HEK293 (cell line): ENCODE results near the gene SCYL1.

Experiments used
- REPIN1 ChIP-seq: fragments of 450-650 bp; formaldehyde crosslinking; IDR thresholded peaks from 2 replicates; pipeline ENCODE4 v1.5.1; 2017; ENCODE audit warnings: missing biosample characterization, missing genetic modification characterization, low read depth
- SALL2 ChIP-seq: fragments of 450-650 bp; formaldehyde crosslinking; IDR thresholded peaks from 2 replicates; pipeline ENCODE4 v1.5.0; 2017; ENCODE audit warnings: missing biosample characterization, mild to moderate bottlenecking, missing genetic modification characterization, borderline replicate concordance
- YY1 ChIP-seq: fragments of 450-650 bp; formaldehyde crosslinking; IDR thresholded peaks from 2 replicates; pipeline ENCODE4 v1.5.1; 2018; ENCODE audit warnings: missing biosample characterization, missing genetic modification characterization
- ZNF114 ChIP-seq: fragments of 450-650 bp; formaldehyde crosslinking; IDR thresholded peaks from 2 replicates; pipeline ENCODE4 v1.5.0; 2017; ENCODE audit warnings: missing biosample characterization, missing genetic modification characterization
- ZNF132 ChIP-seq: fragments of 450-650 bp; formaldehyde crosslinking; IDR thresholded peaks from 2 replicates; pipeline ENCODE4 v1.5.1; 2017; ENCODE audit warnings: missing biosample characterization, missing genetic modification characterization, borderline replicate concordance
- ZNF248 ChIP-seq: fragments of 450-650 bp; formaldehyde crosslinking; IDR thresholded peaks from 2 replicates; pipeline ENCODE4 v1.5.1; 2017; ENCODE audit warnings: missing biosample characterization, missing genetic modification characterization
- ZNF274 ChIP-seq, 2 experiments: fragments of 200-500 bp in 1 of 2; fragments of 450-650 bp in 1 of 2; sonication (Bioruptor generic) in 1 of 2; formaldehyde crosslinking in 1 of 2; IDR thresholded peaks; 2 replicates each; pipeline versions ENCODE4 v1.5.1 to v1.6.1; 2014 to 2016; ENCODE audit warnings: borderline replicate concordance in 1 of 2, inconsistent platforms in 1 of 2, low read length in 1 of 2, missing biosample characterization in 1 of 2, missing genetic modification characterization in 1 of 2
- ZNF530 ChIP-seq: fragments of 450-650 bp; formaldehyde crosslinking; IDR thresholded peaks from 2 replicates; pipeline ENCODE4 v1.5.1; 2016; ENCODE audit warnings: low read depth, missing biosample characterization, missing genetic modification characterization
- ZNF670 ChIP-seq: fragments of 450-650 bp; formaldehyde crosslinking; IDR thresholded peaks from 2 replicates; pipeline ENCODE4 v1.5.1; 2016; ENCODE audit warnings: missing biosample characterization, missing genetic modification characterization, low read depth
- TF ChIP-seq, protein P1 (sequence below): fragments of 450-650 bp; formaldehyde crosslinking; IDR thresholded peaks from 2 replicates; pipeline ENCODE4 v1.5.1; 2016; ENCODE audit warnings: missing biosample characterization, missing genetic modification characterization
- TF ChIP-seq, protein P2 (sequence below): fragments of 450-650 bp; formaldehyde crosslinking; IDR thresholded peaks from 2 replicates; pipeline ENCODE4 v1.5.1; 2016; ENCODE audit warnings: missing biosample characterization, missing genetic modification characterization
- TF ChIP-seq, protein P3 (sequence below): fragments of 450-650 bp; formaldehyde crosslinking; IDR thresholded peaks from 2 replicates; pipeline ENCODE4 v1.5.1; 2016; ENCODE audit warnings: missing biosample characterization, missing genetic modification characterization

DNA sequence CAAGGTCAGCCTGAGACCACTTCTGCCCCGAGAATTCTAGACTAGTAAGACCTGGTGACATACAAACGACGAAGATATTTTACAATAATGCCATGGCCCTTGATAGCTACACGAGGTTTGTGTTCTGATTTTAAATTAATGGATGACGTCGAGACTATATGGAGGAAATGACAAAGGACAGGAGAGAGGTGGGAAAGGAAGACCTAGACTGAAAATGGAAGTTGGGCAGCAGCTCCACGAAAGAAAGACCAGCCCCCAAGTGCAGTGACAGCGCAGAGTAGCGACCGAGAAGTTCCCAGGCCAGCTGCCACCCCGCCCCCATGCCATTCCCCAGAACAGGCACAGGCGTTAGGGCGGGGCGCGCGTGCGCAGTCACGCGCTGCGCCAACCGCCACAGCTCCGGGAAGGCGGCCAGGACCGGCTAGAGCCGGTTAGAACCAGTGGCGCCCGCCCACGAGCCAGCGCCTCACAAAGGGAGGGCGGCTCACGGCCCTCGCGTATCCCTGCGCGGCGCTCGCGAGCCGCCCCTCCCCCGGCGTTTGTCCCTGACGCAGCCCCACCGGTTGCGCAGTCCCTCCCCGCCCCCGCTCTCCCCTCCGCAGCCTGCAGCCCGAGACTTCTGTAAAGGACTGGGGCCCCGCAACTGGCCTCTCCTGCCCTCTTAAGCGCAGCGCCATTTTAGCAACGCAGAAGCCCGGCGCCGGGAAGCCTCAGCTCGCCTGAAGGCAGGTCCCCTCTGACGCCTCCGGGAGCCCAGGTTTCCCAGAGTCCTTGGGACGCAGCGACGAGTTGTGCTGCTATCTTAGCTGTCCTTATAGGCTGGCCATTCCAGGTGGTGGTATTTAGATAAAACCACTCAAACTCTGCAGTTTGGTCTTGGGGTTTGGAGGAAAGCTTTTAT is 27.5 kb upstream of the SCYL1 start:
- TF ChIP-seq, protein P1, sequence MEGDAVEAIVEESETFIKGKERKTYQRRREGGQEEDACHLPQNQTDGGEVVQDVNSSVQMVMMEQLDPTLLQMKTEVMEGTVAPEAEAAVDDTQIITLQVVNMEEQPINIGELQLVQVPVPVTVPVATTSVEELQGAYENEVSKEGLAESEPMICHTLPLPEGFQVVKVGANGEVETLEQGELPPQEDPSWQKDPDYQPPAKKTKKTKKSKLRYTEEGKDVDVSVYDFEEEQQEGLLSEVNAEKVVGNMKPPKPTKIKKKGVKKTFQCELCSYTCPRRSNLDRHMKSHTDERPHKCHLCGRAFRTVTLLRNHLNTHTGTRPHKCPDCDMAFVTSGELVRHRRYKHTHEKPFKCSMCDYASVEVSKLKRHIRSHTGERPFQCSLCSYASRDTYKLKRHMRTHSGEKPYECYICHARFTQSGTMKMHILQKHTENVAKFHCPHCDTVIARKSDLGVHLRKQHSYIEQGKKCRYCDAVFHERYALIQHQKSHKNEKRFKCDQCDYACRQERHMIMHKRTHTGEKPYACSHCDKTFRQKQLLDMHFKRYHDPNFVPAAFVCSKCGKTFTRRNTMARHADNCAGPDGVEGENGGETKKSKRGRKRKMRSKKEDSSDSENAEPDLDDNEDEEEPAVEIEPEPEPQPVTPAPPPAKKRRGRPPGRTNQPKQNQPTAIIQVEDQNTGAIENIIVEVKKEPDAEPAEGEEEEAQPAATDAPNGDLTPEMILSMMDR: no peak; the same call in 1 of the 2 replicates
- no peak for TF ChIP-seq ZNF132 (tag by site-specific recombination)
- TF ChIP-seq, protein P2, sequence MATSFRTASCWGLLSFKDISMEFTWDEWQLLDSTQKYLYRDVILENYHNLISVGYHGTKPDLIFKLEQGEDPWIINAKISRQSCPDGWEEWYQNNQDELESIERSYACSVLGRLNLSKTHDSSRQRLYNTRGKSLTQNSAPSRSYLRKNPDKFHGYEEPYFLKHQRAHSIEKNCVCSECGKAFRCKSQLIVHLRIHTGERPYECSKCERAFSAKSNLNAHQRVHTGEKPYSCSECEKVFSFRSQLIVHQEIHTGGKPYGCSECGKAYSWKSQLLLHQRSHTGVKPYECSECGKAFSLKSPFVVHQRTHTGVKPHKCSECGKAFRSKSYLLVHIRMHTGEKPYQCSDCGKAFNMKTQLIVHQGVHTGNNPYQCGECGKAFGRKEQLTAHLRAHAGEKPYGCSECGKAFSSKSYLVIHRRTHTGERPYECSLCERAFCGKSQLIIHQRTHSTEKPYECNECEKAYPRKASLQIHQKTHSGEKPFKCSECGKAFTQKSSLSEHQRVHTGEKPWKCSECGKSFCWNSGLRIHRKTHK (tag by site-specific recombination): no peak
- TF ChIP-seq ZNF114: no peak
- TF ChIP-seq SALL2 (tag by site-specific recombination): no peak
- TF ChIP-seq, protein P3, sequence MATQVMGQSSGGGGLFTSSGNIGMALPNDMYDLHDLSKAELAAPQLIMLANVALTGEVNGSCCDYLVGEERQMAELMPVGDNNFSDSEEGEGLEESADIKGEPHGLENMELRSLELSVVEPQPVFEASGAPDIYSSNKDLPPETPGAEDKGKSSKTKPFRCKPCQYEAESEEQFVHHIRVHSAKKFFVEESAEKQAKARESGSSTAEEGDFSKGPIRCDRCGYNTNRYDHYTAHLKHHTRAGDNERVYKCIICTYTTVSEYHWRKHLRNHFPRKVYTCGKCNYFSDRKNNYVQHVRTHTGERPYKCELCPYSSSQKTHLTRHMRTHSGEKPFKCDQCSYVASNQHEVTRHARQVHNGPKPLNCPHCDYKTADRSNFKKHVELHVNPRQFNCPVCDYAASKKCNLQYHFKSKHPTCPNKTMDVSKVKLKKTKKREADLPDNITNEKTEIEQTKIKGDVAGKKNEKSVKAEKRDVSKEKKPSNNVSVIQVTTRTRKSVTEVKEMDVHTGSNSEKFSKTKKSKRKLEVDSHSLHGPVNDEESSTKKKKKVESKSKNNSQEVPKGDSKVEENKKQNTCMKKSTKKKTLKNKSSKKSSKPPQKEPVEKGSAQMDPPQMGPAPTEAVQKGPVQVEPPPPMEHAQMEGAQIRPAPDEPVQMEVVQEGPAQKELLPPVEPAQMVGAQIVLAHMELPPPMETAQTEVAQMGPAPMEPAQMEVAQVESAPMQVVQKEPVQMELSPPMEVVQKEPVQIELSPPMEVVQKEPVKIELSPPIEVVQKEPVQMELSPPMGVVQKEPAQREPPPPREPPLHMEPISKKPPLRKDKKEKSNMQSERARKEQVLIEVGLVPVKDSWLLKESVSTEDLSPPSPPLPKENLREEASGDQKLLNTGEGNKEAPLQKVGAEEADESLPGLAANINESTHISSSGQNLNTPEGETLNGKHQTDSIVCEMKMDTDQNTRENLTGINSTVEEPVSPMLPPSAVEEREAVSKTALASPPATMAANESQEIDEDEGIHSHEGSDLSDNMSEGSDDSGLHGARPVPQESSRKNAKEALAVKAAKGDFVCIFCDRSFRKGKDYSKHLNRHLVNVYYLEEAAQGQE: no peak
- TF ChIP-seq YY1: peak; percentile 68; the same call in 1 of the 2 replicates
- no peak for TF ChIP-seq ZNF274 (IDR thresholded peaks at IDR 0.05; ENCODE audit: low read length)
- no peak for TF ChIP-seq ZNF274 (tag by site-specific recombination; IDR thresholded peaks at IDR 0.05; ENCODE audit: borderline replicate concordance)
- TF ChIP-seq ZNF248: no peak
- no peak for TF ChIP-seq ZNF530 (tag by site-specific recombination)
- TF ChIP-seq REPIN1 (tag by site-specific recombination): no peak
- no peak for TF ChIP-seq ZNF670 (tag by site-specific recombination)
